Ovary (tissue), 9 donors: ENCODE data around the gene TMEM121. TPM values are rescaled to one million over a fixed set of nuclear protein-coding genes. Genes with fewer than 3 reads are reported as not detected.

Experiments
- DNase-seq, 5 donors: peaks; one replicate each; pipeline ENCODE4 v3.0.0-alpha.2; 2019 to 2020
- H3K27ac ChIP-seq, 2 donors: fragments of 200-600 bp; one replicate each; pipeline versions ENCODE4 v1.5.1 to v1.8.0; 2019 to 2022
- H3K27me3 ChIP-seq: fragments of 200-600 bp; one replicate; pipeline ENCODE4 v1.8.0; 2022
- H3K36me3 ChIP-seq: fragments of 200-600 bp; sonication (generic); one replicate; pipeline ENCODE4 v1.5.1; 2019
- H3K4me1 ChIP-seq: one replicate; pipeline ENCODE4 v1.8.1; 2013; ENCODE audit warnings: mild to moderate bottlenecking, moderate library complexity; ENCODE audit not compliant: insufficient read depth
- H3K4me3 ChIP-seq: fragments of 200-600 bp; sonication (generic); one replicate; pipeline ENCODE4 v1.5.1; 2017
- H3K9me3 ChIP-seq, 2 donors: fragments of 200-600 bp in 1 of 2; sonication (generic) in 1 of 2; one replicate each; pipeline versions ENCODE4 v1.5.1 to v1.8.1; 2013 to 2019; ENCODE audit warnings: mild to moderate bottlenecking in 1 of 2, moderate library complexity in 1 of 2
- CTCF ChIP-seq, 3 donors: fragments of 450-650 bp in 2 of 3; fragments of 200-600 bp in 1 of 3; IDR thresholded peaks; one replicate each; pipeline versions ENCODE4 v1.5.1 to v1.8.0; 2016 to 2022; ENCODE audit warnings: antibody characterized with exemption in 3 of 3, mild to moderate bottlenecking in 1 of 3
- EP300 ChIP-seq: sonication (generic); formaldehyde crosslinking; IDR thresholded peaks from one replicate; pipeline ENCODE4 v1.6.1; 2017; ENCODE audit warnings: antibody characterized with exemption
- POLR2A ChIP-seq: fragments of 450-650 bp; IDR thresholded peaks from one replicate; pipeline ENCODE4 v1.6.1; 2017; ENCODE audit warnings: antibody characterized with exemption, mild to moderate bottlenecking, moderate library complexity
- WGBS, 3 donors: extraction: QIAGEN DNeasy Blood & Tissue Kit in 1 of 3; methylation state at CpG; one replicate each; pipeline versions ENCODE4 v1.1.5 to v1.1.7; 2013 to 2017; 5-methylcytosine and 5-hydroxymethylcytosine counted together
- intact Hi-C, 4 donors: fragments of 100-400 bp; cut with DNase I; formaldehyde crosslinking; loops; one replicate each; pipeline versions ENCODE4 v1.11.0 to v1.15.1; 2022 to 2023
- polyA plus RNA-seq, 2 donors: library from polyadenylated mRNA; stranded (reverse); fragments of 200-250 nt in 1 of 2; fragments of 350-450 nt in 1 of 2; fragmentation: Illumina TruSeq in 1 of 2; extraction: RNeasy Lipid Tissue Mini Kit (QIAGEN cat#74804) in 1 of 2; gene quantifications; one replicate each; pipeline ENCODE4 v1.2.3, GENCODE V29; 2013 to 2014
- total RNA-seq, 7 donors: library from RNA; depleted of rRNA in 2 of 7; stranded (reverse); fragments of >200 nt in 2 of 7; fragmentation: NEBNext Ultra II Directional in 3 of 7; extraction: Animal tissue kit (Norgen Biotek cat#: 25700) in 3 of 7; gene quantifications; one replicate each; pipeline versions ENCODE4 v1.1.0 to v1.2.4, GENCODE V29; 2016 to 2023
- donor health status: DM: no; HTN: no; CAD: no; lungs with moderate emphysema.
- donor health status: DM: no; HTN: no; CAD: no.
- donor health status: Bipolar disorder and iron deficiency.
- donor health status: DM: yes; HTN: yes; CAD: no.
- donor health status: DM: no; HTN: no; CAD: no.
- donor health status: DM: yes; HTN: yes; CAD: no.

Gene TMEM121
- total and polyA plus RNA-seq, 9 donors, result 3.3 to 9.0 (median 4.1) TPM; not detected in 1

GRCh38 chr14:105486163-105486973 lies 40.0 kb upstream of the TMEM121 start, which contains the start of gene CRIP1:
Gene CRIP1, plus strand, starts transcription at chr14:105486886. Its CDS starts 374 bp downstream, at chr14:105487260.
- Histone ChIP-seq H3K27ac (no peak within 1 kb of the TSS), H3K36me3 (no peaks in the 10 kb centered on the region), H3K27me3 (no peaks in the 10 kb centered on the region), H3K9me3 (no peaks in the 10 kb centered on the region), H3K4me1 (peaks cover 12% of the 10 kb centered on the region), H3K4me3 (peak within 1 kb of the TSS; percentile 33)
- TF ChIP-seq CTCF (IDR thresholded peaks at IDR 0.05) (no peak), POLR2A (no peak), EP300 (no peak)
- 2 to 4% (median 3%) methylated on average over 44 to 56 of the region's 56 CpGs for WGBS, 3 donors
- DNase-seq, result peak in 1 of 5 donors; percentile 35
- intact Hi-C loops, result loop anchor here in 3 of 4 donors (5.0 kb wide), 3 partner anchors 104 to 184 kb away; partner anchors contain the start of gene BRF1 (in 1 of the 3)

DNA sequence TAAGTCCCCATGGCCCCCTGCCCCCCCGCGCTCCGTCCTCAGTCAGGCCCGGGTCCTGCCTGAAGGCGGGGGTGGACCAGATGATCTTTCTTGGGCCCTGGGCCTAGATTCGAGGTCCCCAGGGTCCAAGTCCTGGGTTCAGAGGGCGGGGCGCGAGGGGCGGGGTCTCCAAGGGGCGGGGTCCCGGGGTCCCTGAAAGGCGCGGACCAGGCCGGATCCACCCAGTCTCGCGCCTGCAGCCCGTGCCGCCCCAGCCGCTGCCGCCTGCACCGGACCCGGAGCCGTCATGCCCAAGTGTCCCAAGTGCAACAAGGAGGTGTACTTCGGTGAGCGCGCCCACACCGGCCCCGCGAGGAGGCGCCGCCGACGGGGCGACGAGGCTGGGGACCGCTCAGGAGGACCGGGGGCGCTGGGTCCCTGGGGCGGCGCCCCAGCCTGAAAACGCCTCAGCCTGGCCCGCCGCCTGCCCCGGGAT lies 39.4 kb upstream of the TMEM121 start:
- TF ChIP-seq POLR2A (no peak), CTCF (IDR thresholded peaks at IDR 0.05) (no peak), EP300 (no peak)
- intact Hi-C loops, result loop anchor here in 3 of 4 donors (5.0 kb wide), 3 partner anchors 105 to 185 kb away; partner anchors contain the start of gene BRF1 (in 1 of the 3)
- Histone ChIP-seq H3K4me3 (peak overlapping the region; percentile 33), H3K9me3 (no peaks in the 10 kb centered on the region), H3K4me1 (peaks cover 10% of the 10 kb centered on the region), H3K36me3 (no peaks in the 10 kb centered on the region), H3K27me3 (no peaks in the 10 kb centered on the region), H3K27ac (no peak overlapping the region)
- peak in 2 of 5 donors; percentile 47 to 49 for DNase-seq
- WGBS, 3 donors, result 1 to 2% (median 2%) methylated on average over 32 to 45 of the region's 45 CpGs

GRCh38 chr14:105487449-105487985 lies 38.9 kb upstream of the TMEM121 start:
- WGBS, 3 donors, result 2 to 5% (median 4%) methylated on average over 33 to 48 of the region's 48 CpGs
- intact Hi-C loops, result loop anchor here in 3 of 4 donors (5.0 kb wide), 3 partner anchors 105 to 185 kb away; partner anchors contain the start of gene BRF1 (in 1 of the 3)
- H3K4me3 ChIP-seq, result peak overlapping the region; percentile 33
- peaks cover 5% of the 10 kb centered on the region for H3K4me1 ChIP-seq
- no peak overlapping the region for H3K27ac ChIP-seq
- TF ChIP-seq POLR2A (no peak), EP300 (no peak), CTCF (IDR thresholded peaks at IDR 0.05) (no peak)
- no peaks in the 10 kb centered on the region for H3K36me3 ChIP-seq
- peak in 2 of 5 donors; percentile 37 to 41 for DNase-seq
- H3K9me3 ChIP-seq, result no peaks in the 10 kb centered on the region
- H3K27me3 ChIP-seq, result no peaks in the 10 kb centered on the region

- DNase-seq, result peak in 3 of 5 donors; percentile 39 to 53 (median 49)
- Histone ChIP-seq H3K9me3 (no peaks in the 10 kb centered on the region), H3K36me3 (no peaks in the 10 kb centered on the region), H3K27me3 (no peaks in the 10 kb centered on the region), H3K4me1 (peaks cover 4% of the 10 kb centered on the region), H3K4me3 (peak overlapping the region; percentile 33), H3K27ac (no peak overlapping the region)
- WGBS, 3 donors, result 61 to 80% (median 71%) methylated on average over 24 to 26 of the region's 26 CpGs
- intact Hi-C loops, result loop anchor here (2.0 to 5.0 kb wide), 4 partner anchors 106 to 186 kb away; partner anchors contain the start of gene BRF1 (in 1 of the 4)
- no peak for TF ChIP-seq POLR2A
- TF ChIP-seq EP300, result no peak
- TF ChIP-seq CTCF (IDR thresholded peaks at IDR 0.05), result no peak
These were observed 38.2 kb upstream of the TMEM121 start for GRCh38 chr14:105487986-105488777.
